Measurements from ENCODE around the gene FAIM. TPM values are rescaled to one million over a fixed set of nuclear protein-coding genes. Genes with fewer than 3 reads are reported as not detected.

The FAIM gene
- polyA plus RNA-seq, 1 of the 3 experiments (the other 2 are of a cell fraction), result 3.0 TPM

GRCh38 chr3:138615462-138615861 lies 6.9 kb downstream of the FAIM start:
- no peak overlapping the region for H3K27ac ChIP-seq (ENCODE audit: low read depth in 2 of 2, low read length in 1 of 2)
- CTCF ChIA-PET, result no interaction called here
- H3K9me2 ChIP-seq, result no peaks in the 10 kb centered on the region; the same call in 1 of the 2 replicates
- H3K9me3 ChIP-seq, result no peaks in the 10 kb centered on the region
- WGBS (ENCODE audit: low lambda C conversion rate), result 83% methylated on average over 1 of the region's 1 CpG
- no peak for TF ChIP-seq TCF12 (IDR thresholded peaks at IDR 0.05)
- no peak for TF ChIP-seq RXRA (IDR thresholded peaks at IDR 0.05; ENCODE audit: borderline replicate concordance, low read depth)
- no peak for TF ChIP-seq MAX (IDR thresholded peaks at IDR 0.05; ENCODE audit: low read depth)
- TF ChIP-seq, protein P1, sequence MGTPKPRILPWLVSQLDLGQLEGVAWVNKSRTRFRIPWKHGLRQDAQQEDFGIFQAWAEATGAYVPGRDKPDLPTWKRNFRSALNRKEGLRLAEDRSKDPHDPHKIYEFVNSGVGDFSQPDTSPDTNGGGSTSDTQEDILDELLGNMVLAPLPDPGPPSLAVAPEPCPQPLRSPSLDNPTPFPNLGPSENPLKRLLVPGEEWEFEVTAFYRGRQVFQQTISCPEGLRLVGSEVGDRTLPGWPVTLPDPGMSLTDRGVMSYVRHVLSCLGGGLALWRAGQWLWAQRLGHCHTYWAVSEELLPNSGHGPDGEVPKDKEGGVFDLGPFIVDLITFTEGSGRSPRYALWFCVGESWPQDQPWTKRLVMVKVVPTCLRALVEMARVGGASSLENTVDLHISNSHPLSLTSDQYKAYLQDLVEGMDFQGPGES (IDR thresholded peaks at IDR 0.05; ENCODE audit: low read depth, low read length), result no peak
- H3K4me3 ChIP-seq (ENCODE audit: low read depth in 2 of 2, low read length in 1 of 2), result no peak overlapping the region
- H3K4me2 ChIP-seq, result no peak overlapping the region
- no peaks in the 10 kb centered on the region for H4K20me1 ChIP-seq (ENCODE audit: insufficient read depth)
- H3K36me3 ChIP-seq (replicated peaks in 1 of 2; ENCODE audit: control insufficient read depth in 1 of 2, insufficient read depth in 2 of 2, low read length in 1 of 2), result no peaks in the 10 kb centered on the region
- POLR2A ChIA-PET, result no interaction called here
- H3K4me1 ChIP-seq (ENCODE audit: control insufficient read depth in 1 of 2, insufficient read depth in 2 of 2, low read depth in 1 of 2, low read length in 1 of 2), result no peaks in the 10 kb centered on the region
- H3K79me2 ChIP-seq (ENCODE audit: insufficient read depth), result no peaks in the 10 kb centered on the region; the same call in 1 of the 2 replicates
- H3K27me3 ChIP-seq (ENCODE audit: insufficient read depth), result no peaks in the 10 kb centered on the region
- no peak overlapping the region for H2AFZ ChIP-seq (ENCODE audit: low read depth)
- no peak overlapping the region for H3K9ac ChIP-seq
- DNase-seq, result no peak
- H3F3A ChIP-seq (replicated peaks; ENCODE audit: insufficient read depth), result no peaks in the 10 kb centered on the region

DNA sequence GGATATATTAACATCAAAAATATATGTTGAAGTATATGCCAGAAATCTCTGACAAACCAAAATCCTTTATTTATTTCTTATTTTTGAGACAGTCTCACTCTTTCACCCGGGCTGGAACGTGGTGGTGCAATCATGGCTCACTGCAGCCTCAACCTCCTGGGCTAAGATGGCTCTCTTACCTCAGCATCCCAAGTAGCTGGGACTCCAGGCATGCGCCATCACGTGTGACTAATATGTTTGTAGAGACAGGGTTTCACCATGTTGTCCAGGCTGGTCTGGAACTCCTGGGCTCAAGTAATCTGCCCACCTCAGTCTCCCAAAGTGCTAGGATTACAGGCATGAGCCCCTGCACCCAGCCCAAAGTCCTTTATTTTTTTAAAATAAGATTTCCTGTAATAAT lies 11.9 kb downstream of the FAIM start:
- no peak overlapping the region for H3K4me3 ChIP-seq (ENCODE audit: low read depth in 2 of 2, low read length in 1 of 2)
- no peaks in the 10 kb centered on the region for H3K36me3 ChIP-seq (replicated peaks in 1 of 2; ENCODE audit: control insufficient read depth in 1 of 2, insufficient read depth in 2 of 2, low read length in 1 of 2)
- H3K4me1 ChIP-seq (ENCODE audit: control insufficient read depth in 1 of 2, insufficient read depth in 2 of 2, low read depth in 1 of 2, low read length in 1 of 2), result no peaks in the 10 kb centered on the region
- WGBS (ENCODE audit: low lambda C conversion rate), result 90% methylated on average over 4 of the region's 4 CpGs
- no peaks in the 10 kb centered on the region; the same call in 1 of the 2 replicates for H3K9me2 ChIP-seq
- H3F3A ChIP-seq (replicated peaks; ENCODE audit: insufficient read depth), result no peaks in the 10 kb centered on the region
- H3K4me2 ChIP-seq, result no peak overlapping the region
- CTCF ChIA-PET, result interaction anchor here (0.9 to 1.0 kb wide), 2 partner anchors 292 to 295 kb away, joined by 3 to 5 read pairs; no protein-coding TSS in a partner anchor
- no peaks in the 10 kb centered on the region for H4K20me1 ChIP-seq (ENCODE audit: insufficient read depth)
- no peak for DNase-seq
- TF ChIP-seq SIN3A (IDR thresholded peaks at IDR 0.05; ENCODE audit: borderline replicate concordance, low read depth, low read length) (no peak), RAD21 (IDR thresholded peaks at IDR 0.05; ENCODE audit: low read length) (no peak), NFIC (IDR thresholded peaks at IDR 0.05; ENCODE audit: borderline replicate concordance) (no peak), TEAD4 (IDR thresholded peaks at IDR 0.05; ENCODE audit: borderline replicate concordance, insufficient read depth) (no peak), NRF1 (IDR thresholded peaks at IDR 0.05; ENCODE audit: low read depth, low read length) (no peak), FOXM1 (IDR thresholded peaks at IDR 0.05; ENCODE audit: low read depth) (no peak), MXI1 (IDR thresholded peaks at IDR 0.05; ENCODE audit: low read depth, low read length) (no peak)
- TF ChIP-seq, protein P2, sequence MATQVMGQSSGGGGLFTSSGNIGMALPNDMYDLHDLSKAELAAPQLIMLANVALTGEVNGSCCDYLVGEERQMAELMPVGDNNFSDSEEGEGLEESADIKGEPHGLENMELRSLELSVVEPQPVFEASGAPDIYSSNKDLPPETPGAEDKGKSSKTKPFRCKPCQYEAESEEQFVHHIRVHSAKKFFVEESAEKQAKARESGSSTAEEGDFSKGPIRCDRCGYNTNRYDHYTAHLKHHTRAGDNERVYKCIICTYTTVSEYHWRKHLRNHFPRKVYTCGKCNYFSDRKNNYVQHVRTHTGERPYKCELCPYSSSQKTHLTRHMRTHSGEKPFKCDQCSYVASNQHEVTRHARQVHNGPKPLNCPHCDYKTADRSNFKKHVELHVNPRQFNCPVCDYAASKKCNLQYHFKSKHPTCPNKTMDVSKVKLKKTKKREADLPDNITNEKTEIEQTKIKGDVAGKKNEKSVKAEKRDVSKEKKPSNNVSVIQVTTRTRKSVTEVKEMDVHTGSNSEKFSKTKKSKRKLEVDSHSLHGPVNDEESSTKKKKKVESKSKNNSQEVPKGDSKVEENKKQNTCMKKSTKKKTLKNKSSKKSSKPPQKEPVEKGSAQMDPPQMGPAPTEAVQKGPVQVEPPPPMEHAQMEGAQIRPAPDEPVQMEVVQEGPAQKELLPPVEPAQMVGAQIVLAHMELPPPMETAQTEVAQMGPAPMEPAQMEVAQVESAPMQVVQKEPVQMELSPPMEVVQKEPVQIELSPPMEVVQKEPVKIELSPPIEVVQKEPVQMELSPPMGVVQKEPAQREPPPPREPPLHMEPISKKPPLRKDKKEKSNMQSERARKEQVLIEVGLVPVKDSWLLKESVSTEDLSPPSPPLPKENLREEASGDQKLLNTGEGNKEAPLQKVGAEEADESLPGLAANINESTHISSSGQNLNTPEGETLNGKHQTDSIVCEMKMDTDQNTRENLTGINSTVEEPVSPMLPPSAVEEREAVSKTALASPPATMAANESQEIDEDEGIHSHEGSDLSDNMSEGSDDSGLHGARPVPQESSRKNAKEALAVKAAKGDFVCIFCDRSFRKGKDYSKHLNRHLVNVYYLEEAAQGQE (IDR thresholded peaks at IDR 0.05; ENCODE audit: low read depth, low read length), result no peak
- H3K9me3 ChIP-seq, result no peaks in the 10 kb centered on the region
- no peak overlapping the region for H3K27ac ChIP-seq (ENCODE audit: low read depth in 2 of 2, low read length in 1 of 2)
- H3K79me2 ChIP-seq (ENCODE audit: insufficient read depth), result no peaks in the 10 kb centered on the region
- H3K27me3 ChIP-seq (ENCODE audit: insufficient read depth), result no peaks in the 10 kb centered on the region
- no peak overlapping the region for H2AFZ ChIP-seq (ENCODE audit: low read depth)
- no peak overlapping the region for H3K9ac ChIP-seq
- POLR2A ChIA-PET, result no interaction called here

All from SK-N-SH (cell line).